ENCODE data around the gene MSTO1. TPM values are rescaled to one million over a fixed set of nuclear protein-coding genes. Genes with fewer than 3 reads are reported as not detected.

The MSTO1 gene
- 27.5 and 32.8 TPM in 2 replicates for total RNA-seq

DNA sequence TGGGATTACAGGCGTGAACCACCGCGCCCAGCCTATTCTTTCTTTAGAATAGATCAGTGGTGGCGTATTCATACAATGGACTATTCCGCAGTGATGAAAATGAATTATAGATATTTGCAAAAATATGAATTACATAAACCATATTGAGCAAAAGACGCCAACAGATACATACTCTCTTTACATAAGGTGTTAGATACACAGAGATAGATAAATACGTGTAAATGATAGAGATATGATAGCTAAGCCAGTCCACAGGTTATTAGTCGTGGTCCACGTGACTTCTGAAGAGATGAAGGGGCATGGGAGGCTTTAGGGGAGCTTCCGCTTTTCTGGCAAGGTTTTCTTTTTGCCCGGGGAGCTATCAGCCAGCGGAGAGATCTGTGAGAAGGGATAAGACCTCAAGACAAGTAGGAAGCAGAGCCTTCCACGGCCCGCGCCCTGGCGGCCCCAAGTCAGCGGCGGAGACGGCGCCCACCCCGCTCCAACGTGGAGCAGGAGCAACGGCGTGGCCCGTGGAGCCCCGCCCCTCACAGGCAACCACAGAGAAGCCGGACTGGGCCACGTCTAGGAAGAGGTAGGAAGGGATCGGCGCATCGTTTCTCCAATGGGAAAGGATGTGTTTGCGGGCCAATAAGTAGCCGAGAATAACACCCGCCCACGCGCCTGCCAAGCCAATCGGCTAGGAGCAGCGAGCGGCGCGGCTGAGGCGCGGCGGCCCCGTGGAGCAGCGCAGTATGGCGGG is at the start of gene MSTO1:
MSTO1 (plus strand) TSS at position 704 of the 742 bp plus-strand sequence; CDS start at position 735, 31 bp downstream.

GRCh38 chr1:155562581-155563376 is 47.2 kb upstream of the MSTO1 start, which contains the start of gene ASH1L:
Gene ASH1L (minus strand): TSS chr1:155562803. CDS start chr1:155521519, 41,284 bp downstream.

Small RNA genes lying within 50 kb of the gene (small RNA-seq; reads per million reads assigned to genes)
- 0.09 reads per million for gene AL353807.4

Other genes starting within 250 kb of the MSTO1 start
- 29.1 and 47.1 TPM in 2 replicates for gene ASH1L, start 47.4 kb upstream of the MSTO1 start, total RNA-seq
- gene YY1AP1, start 78.6 kb downstream of the MSTO1 start, total RNA-seq: 50.0 and 62.0 TPM in 2 replicates
- 44.9 and 54.6 TPM in 2 replicates for gene DAP3, start 78.9 kb downstream of the MSTO1 start, total RNA-seq
- 27.5 and 40.4 TPM in 2 replicates for gene GON4L, start 247.0 kb downstream of the MSTO1 start, total RNA-seq
- gene SYT11, start 249.3 kb downstream of the MSTO1 start, total RNA-seq: 0.39 and 0.54 TPM in 2 replicates